ENCODE results near the gene ABCC4.
A peak's percentile ranks its signal among the peaks of the same experiment; 100 is the strongest.

ABCC4 gene

DNA sequence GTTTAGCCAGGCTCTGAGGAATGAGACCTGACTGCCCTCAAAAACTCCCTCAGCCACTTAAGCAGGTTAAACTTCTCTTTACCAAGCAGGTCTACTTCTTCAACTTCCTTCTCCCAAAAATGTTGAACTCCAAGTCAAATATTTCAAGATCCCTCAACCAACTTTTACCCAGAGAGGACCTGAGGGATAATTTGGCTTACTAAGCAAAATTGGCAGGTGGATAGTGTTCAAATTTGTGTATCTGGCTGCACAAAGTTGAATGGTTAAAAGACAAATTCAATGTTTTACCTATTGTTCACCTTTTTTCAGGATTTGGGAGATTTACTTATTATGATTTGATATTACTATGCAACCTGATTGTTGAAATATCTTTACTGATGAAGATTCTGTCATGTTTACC is 296.0 kb downstream of the ABCC4 start:
- TF ChIP-seq, protein P1, sequence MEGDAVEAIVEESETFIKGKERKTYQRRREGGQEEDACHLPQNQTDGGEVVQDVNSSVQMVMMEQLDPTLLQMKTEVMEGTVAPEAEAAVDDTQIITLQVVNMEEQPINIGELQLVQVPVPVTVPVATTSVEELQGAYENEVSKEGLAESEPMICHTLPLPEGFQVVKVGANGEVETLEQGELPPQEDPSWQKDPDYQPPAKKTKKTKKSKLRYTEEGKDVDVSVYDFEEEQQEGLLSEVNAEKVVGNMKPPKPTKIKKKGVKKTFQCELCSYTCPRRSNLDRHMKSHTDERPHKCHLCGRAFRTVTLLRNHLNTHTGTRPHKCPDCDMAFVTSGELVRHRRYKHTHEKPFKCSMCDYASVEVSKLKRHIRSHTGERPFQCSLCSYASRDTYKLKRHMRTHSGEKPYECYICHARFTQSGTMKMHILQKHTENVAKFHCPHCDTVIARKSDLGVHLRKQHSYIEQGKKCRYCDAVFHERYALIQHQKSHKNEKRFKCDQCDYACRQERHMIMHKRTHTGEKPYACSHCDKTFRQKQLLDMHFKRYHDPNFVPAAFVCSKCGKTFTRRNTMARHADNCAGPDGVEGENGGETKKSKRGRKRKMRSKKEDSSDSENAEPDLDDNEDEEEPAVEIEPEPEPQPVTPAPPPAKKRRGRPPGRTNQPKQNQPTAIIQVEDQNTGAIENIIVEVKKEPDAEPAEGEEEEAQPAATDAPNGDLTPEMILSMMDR (IDR thresholded peaks at IDR 0.05; ENCODE audit: low read length, missing control alignments): no peak
- no peak for DNase-seq (ENCODE audit: low read depth)
- no peak overlapping the region for H3K4me3 ChIP-seq (replicated peaks; ENCODE audit: low read depth, low read length)

DNA sequence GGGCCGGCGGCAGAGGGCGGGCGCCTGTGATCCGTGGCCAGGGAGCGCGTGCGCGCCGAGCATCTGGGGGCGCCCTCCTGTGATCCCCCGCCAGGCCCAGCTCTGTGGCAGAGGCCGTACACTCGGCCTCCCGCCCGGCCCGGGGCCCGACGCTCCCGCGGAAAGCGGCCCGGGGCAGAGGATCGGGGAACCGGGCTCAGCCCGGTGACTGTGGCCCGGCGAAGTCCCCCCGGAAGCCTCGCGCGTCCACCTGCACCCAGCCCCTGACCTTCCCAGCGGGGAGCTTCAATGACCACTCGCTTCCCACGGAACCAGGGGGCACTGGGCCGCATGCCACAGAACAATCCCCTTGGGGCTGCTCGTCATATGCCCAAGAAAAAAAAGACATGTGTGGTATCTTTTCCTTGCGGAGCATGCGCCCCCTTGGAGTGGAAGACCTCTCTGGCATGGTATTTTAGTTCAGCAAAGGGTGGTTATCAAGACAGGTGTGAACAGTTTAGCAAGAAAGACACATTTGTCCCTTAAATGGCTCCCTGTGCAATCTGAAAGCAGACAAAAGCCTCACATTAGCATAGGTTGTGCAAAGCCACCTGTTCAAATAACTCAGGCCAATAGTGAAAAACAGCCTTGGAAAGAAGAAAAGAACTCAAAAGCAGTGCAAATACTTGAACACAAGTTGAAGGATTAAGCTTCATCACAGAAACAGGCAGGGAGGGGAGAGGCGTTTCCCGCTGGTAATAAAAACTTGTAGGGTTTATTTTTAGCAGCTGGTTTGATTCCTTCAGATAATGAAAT is 298.0 kb downstream of the ABCC4 start:
- TF ChIP-seq, protein P1 (IDR thresholded peaks at IDR 0.05; ENCODE audit: low read length, missing control alignments): no peak
- peak overlapping the region; percentile 17 for H3K4me3 ChIP-seq (replicated peaks; ENCODE audit: low read depth, low read length)
- DNase-seq (ENCODE audit: low read depth): no peak

DNA sequence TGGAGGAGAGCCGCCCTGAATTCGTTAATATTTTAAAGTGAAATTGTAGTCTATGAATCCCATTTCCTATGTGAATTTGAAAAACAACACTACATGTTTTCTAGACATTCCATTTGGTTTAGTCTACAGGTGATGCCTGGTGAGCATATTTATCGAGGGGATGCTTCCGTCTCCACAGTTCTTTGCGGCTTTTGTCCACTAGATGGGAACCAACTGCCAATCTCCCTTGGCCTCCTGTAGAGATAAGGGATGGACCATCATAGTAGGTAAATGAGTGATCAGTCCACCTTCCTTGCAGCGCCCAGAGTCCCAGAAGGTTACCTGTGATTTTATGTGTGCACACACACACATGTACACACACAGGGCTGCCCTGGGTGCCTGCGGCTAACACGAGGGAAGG is 299.1 kb downstream of the ABCC4 start:
- DNase-seq (ENCODE audit: low read depth): no peak
- no peak overlapping the region for H3K4me3 ChIP-seq (replicated peaks; ENCODE audit: low read depth, low read length)
- TF ChIP-seq, protein P1 (IDR thresholded peaks at IDR 0.05; ENCODE audit: low read length, missing control alignments): no peak

DNA sequence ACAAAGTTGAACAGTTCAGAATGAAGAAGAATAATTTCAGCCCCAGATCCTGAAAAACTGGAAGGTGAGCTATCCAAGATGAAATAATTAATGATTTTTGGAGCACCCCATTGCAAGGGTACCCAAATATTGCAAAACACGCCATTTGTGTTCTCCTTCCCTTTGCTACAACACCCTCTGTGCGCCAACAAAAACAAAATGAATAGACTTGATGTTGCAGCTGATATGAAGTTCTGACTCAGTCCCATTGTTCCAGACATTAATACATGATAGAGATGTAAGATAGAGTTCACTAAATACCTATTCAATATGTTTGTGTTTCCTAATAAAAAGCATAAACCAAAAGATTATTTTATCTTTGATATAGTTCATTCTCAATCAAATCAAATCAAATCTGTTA is 301.4 kb downstream of the ABCC4 start:
- TF ChIP-seq, protein P1 (IDR thresholded peaks at IDR 0.05; ENCODE audit: low read length, missing control alignments): no peak
- peak; percentile 43 for DNase-seq (ENCODE audit: low read depth)
- no peak overlapping the region for H3K4me3 ChIP-seq (replicated peaks; ENCODE audit: low read depth, low read length)

DNA sequence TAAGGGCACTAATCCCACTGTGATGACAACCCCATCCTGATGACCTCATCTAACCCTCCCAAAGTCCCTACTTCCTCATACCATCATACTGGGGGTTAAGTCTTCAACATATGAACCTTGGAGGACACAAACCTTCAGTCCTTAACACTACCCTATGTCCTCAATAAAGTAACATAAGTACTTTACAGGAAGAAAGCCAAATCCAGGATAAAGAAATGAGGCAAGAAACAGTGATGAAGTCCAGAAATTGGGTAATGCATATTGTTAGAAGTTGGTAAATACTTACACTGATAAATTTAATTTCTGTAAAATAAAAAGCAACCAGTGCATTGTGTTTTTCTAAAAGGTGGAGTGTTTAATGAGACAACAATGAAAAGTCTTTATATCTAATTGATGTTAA is 304.1 kb downstream of the ABCC4 start:
- TF ChIP-seq, protein P1 (IDR thresholded peaks at IDR 0.05; ENCODE audit: low read length, missing control alignments): no peak
- DNase-seq (ENCODE audit: low read depth): peak; percentile 68
- H3K4me3 ChIP-seq (replicated peaks; ENCODE audit: low read depth, low read length): no peak overlapping the region

DNA sequence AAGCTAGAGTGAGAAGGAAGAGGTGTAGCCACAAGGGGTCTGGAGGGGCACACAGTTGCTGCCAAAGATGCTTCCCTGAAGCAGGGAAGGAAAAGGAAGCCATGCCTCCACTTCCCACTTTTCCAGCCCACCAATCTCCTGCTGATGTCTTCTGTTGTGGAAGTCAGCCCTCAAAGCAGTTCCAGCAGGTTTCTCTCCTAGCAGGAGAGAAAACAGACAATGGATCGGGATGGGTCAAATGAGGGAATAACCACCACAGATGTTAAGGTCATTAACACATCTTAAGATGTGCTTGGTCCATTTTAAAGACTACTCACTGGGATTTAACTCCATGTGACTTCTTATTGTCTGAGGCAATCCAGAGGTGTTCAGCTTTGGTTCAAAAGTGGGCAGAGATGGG is 304.8 kb downstream of the ABCC4 start:
- TF ChIP-seq, protein P1 (IDR thresholded peaks at IDR 0.05; ENCODE audit: low read length, missing control alignments): no peak
- DNase-seq (ENCODE audit: low read depth): no peak

DNA sequence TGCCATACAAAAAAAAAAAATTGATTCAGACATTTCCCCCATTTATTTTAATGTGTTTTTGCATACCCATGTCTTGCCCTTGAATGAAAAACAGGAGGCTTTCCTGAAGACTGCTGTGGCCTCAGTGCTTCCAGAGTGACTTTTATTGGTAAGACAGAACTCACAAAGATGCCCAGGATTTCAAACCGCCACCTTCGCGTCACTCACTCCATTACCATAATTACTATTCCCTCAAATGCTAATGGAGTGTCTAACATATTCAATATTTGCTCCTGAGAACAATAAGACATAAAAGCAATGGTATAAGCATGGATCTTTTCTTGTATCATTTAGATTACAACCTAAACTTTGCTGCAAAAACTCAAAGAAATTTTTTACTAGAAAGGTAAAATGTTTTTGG is 306.7 kb downstream of the ABCC4 start:
- no peak overlapping the region for H3K4me3 ChIP-seq (replicated peaks; ENCODE audit: low read depth, low read length)
- DNase-seq (ENCODE audit: low read depth): no peak
- TF ChIP-seq, protein P1 (IDR thresholded peaks at IDR 0.05; ENCODE audit: low read length, missing control alignments): no peak

More for the DNA sequence above, 304.8 kb downstream of the ABCC4 start:
- H3K4me3 ChIP-seq (replicated peaks; ENCODE audit: low read depth, low read length): no peak overlapping the region

All from fibroblast of pulmonary artery (primary cell).